GM12878 (cell line): ENCODE measurements around the gene PRR22. TPM values are rescaled to one million over a fixed set of nuclear protein-coding genes. Genes with fewer than 3 reads are reported as not detected.

Experiments used
- ATAC-seq: fragments of 200-7000 bp; cut with Tn5 transposase; 3 replicates; pipeline ENCODE4 v1.9.1; 2020; ENCODE audit warnings: mild to moderate bottlenecking, moderate library complexity
- BruUV-seq: library from RNA; stranded (reverse); fragments of 400-500 nt; replicated peaks from 2 replicates; lab custom pipeline; 2021; lab: Mats Ljungman, UMichigan
- CTCF ChIA-PET: fragments of 300-600 bp; sonication (Branson Sonifier 250); formaldehyde crosslinking; extraction: SDS; loops from one replicate; lab custom pipeline; 2021; ENCODE audit warnings: inconsistent platforms; lab: Yijun Ruan, JAX
- POLR2A ChIA-PET: fragments of 350-600 bp; formaldehyde crosslinking; extraction: SDS; loops from one replicate; lab custom pipeline; 2021; ENCODE audit warnings: inconsistent platforms; lab: Charles Lee
- RAD21 ChIA-PET: fragments of 300-600 bp; sonication (Branson Sonifier 250); formaldehyde crosslinking; loops from one replicate; lab custom pipeline; 2023; ENCODE audit warnings: antibody characterized with exemption; ENCODE audit not compliant: unreplicated experiment; lab: Charles Lee
- SMC1A ChIA-PET: fragments of 300-600 bp; sonication (Branson Sonifier 250); formaldehyde crosslinking; loops from one replicate; lab custom pipeline; 2023; ENCODE audit not compliant: unreplicated experiment, uncharacterized antibody; lab: Charles Lee
- DNase-seq: peaks from one replicate; pipeline ENCODE4 v3.0.0-alpha.2; 2011; ENCODE audit warnings: low read depth, low spot score
- FAIRE-seq: peaks from 3 replicates; lab custom pipeline; 2011; peaks lifted over from hg19 to GRCh38; lab: Jason Lieb, UNC
- H2AFZ ChIP-seq: 2 replicates; pipeline ENCODE4 v1.6.0; 2011; ENCODE audit warnings: low read depth, low read length, control low read depth; ENCODE audit not compliant: control insufficient read depth
- H3K27ac ChIP-seq: 2 replicates; pipeline ENCODE4 v1.5.1; 2011; ENCODE audit warnings: control low read depth; ENCODE audit not compliant: control insufficient read depth, insufficient read depth
- H3K27me3 ChIP-seq, 2 experiments: replicated peaks in 1 of 2; 2 replicates each; pipeline versions ENCODE4 v1.6.0 to v1.6.1; 2011; ENCODE audit warnings: low read length in 1 of 2; ENCODE audit not compliant: control insufficient read depth in 2 of 2, insufficient read depth in 2 of 2
- H3K36me3 ChIP-seq, 2 experiments: 2 replicates each; pipeline ENCODE4 v1.5.1; 2011; ENCODE audit warnings: low read length in 1 of 2; ENCODE audit not compliant: control insufficient read depth in 2 of 2, insufficient read depth in 2 of 2
- H3K4me1 ChIP-seq: 2 replicates; pipeline ENCODE4 v1.6.1; 2011; ENCODE audit warnings: mild to moderate bottlenecking, low read length, moderate library complexity, mixed read lengths; ENCODE audit not compliant: control insufficient read depth, insufficient read depth
- H3K4me2 ChIP-seq: 2 replicates; pipeline ENCODE4 v1.6.0; 2011; ENCODE audit warnings: control low read depth; ENCODE audit not compliant: control insufficient read depth, insufficient read depth
- H3K4me3 ChIP-seq: fragments of 200-600 bp; sonication (generic); 2 replicates; pipeline ENCODE4 v1.5.1; 2016
- H3K79me2 ChIP-seq: 2 replicates; pipeline ENCODE4 v1.6.0; 2011; ENCODE audit warnings: low read length; ENCODE audit not compliant: control insufficient read depth, insufficient read depth
- H3K9ac ChIP-seq: 2 replicates; pipeline ENCODE4 v1.8.0; 2011; ENCODE audit warnings: low read length, control low read depth, mixed read lengths; ENCODE audit not compliant: control insufficient read depth, insufficient read depth
- H3K9me3 ChIP-seq: replicated peaks from 3 replicates; pipeline ENCODE4 v1.5.1; 2011; ENCODE audit warnings: mild to moderate bottlenecking, low read length; ENCODE audit not compliant: control insufficient read depth, insufficient read depth
- H4K20me1 ChIP-seq: 2 replicates; pipeline ENCODE4 v1.6.0; 2011; ENCODE audit not compliant: control insufficient read depth, insufficient read depth
- CUX1 ChIP-seq: IDR thresholded peaks from 2 replicates; pipeline ENCODE4 v1.6.1; 2012; ENCODE audit warnings: improper control_type of control experiment, low read depth, low read length; ENCODE audit not compliant: insufficient replicate concordance
- NR2C1 ChIP-seq: fragments of 450-650 bp; IDR thresholded peaks from 2 replicates; pipeline ENCODE4 v1.6.1; 2017; ENCODE audit warnings: antibody characterized with exemption, mild to moderate bottlenecking, moderate library complexity
- POLR2A ChIP-seq: IDR thresholded peaks from 2 replicates; pipeline ENCODE4 v1.6.1; 2011; ENCODE audit warnings: low read depth, mild to moderate bottlenecking, low read length
- TCF12 ChIP-seq: IDR thresholded peaks from 2 replicates; pipeline ENCODE4 v1.6.1; 2011; ENCODE audit warnings: low read depth, mild to moderate bottlenecking, low read length
- WGBS: methylation state at CpG from one replicate; pipeline ENCODE4 v1.1.6; 2016; ENCODE audit warnings: low lambda C conversion rate; ENCODE audit not compliant: insufficient replicate concordance, insufficient coverage; ENCODE audit errors: missing lambda C conversion rate; 5-methylcytosine and 5-hydroxymethylcytosine counted together
- in situ Hi-C: fragments of 300-500 bp; cut with MboI; formaldehyde crosslinking; loops from 9 replicates; pipeline ENCODE4 v1.14.3; 2018; ENCODE audit warnings: mixed read lengths
- intact Hi-C: fragments of 100-400 bp; cut with micrococcal nuclease; formaldehyde crosslinking; loops from one replicate; pipeline ENCODE4 v1.14.2; 2022; ENCODE audit not compliant: unreplicated experiment
- polyA plus RNA-seq, 11 experiments: library from polyadenylated mRNA; depleted of rRNA in 4 of 11; unstranded in 6 of 11; stranded (reverse) in 5 of 11; fragments of >200 nt; fragmentation: Nextera tagmentation in 4 of 11; fragmentation: Illumina TruSeq in 1 of 11; extraction: Ambion mirVana in 4 of 11; extraction: Trizol in 1 of 11; gene quantifications; 1 replicate in 1 of 11; 2 replicates in 10 of 11; pipeline versions ENCODE4 v1.2.1 to v1.2.3, GENCODE V29; 2011 to 2016; ENCODE audit warnings: inconsistent platforms in 2 of 11, missing spikeins in 2 of 11, low read depth in 1 of 11
- total RNA-seq, 4 experiments: library from RNA; depleted of rRNA in 3 of 4; stranded (reverse); fragments of >200 nt in 3 of 4; fragmentation: Illumina TruSeq in 1 of 4; extraction: Trizol in 1 of 4; gene quantifications; 2 replicates each; pipeline versions ENCODE4 v1.2.1 to v1.2.3, GENCODE V29; 2013 to 2021

PRR22 gene
- total and polyA plus RNA-seq, 10 of the 15 experiments (the other 5 are each of a cell fraction or from before 2014, with no cell fraction given) = 0.31 to 4.4 (median 1.3) TPM; not detected in 2

- TF ChIP-seq CUX1 (no peak), TCF12 (no peak)
Observed at GRCh38 chr19:5787409-5788182, 3.0 kb upstream of the PRR22 start (continued).

- intact Hi-C loops = no loop called here
- 91% methylated on average over 40 of the region's 44 CpGs for WGBS
- Histone ChIP-seq H3K79me2 (peaks cover 5% of the 10 kb centered on the region), H4K20me1 (no peaks in the 10 kb centered on the region), H3K27ac (no peak overlapping the region), H3K9ac (no peak overlapping the region), H3K27me3 (no peaks in the 10 kb centered on the region), H3K4me2 (no peak overlapping the region), H3K36me3 (peaks cover 4 to 30% of the 10 kb centered on the region in 2 experiments; a peak in 3 of 4 replicates), H3K9me3 (no peaks in the 10 kb centered on the region), H3K4me3 (no peak overlapping the region), H3K4me1 (peaks cover 3% of the 10 kb centered on the region; the same call in 1 of the 2 replicates), H2AFZ (no peak overlapping the region)
- FAIRE-seq = no peak
- CTCF ChIA-PET = no interaction called here
- ATAC-seq = no peak
- BruUV-seq = no TSS peak
- RAD21 ChIA-PET = no interaction called here
- POLR2A ChIA-PET = no interaction called here
- peak; percentile 11; the same call in 1 of the 2 replicates for TF ChIP-seq POLR2A
- no peak for TF ChIP-seq NR2C1
- no peak for DNase-seq
- SMC1A ChIA-PET = no interaction called here
- in situ Hi-C loops = no loop called here
Observed at GRCh38 chr19:5786593-5787408, 2.3 kb upstream of the PRR22 start.
